IMR-90 (cell line): ENCODE results near the gene GJA4. TPM values are rescaled to one million over a fixed set of nuclear protein-coding genes. Genes with fewer than 3 reads are reported as not detected.
A peak's percentile ranks its signal among the peaks of the same experiment; 100 is the strongest.

ENCODE experiments used
- ATAC-seq: fragments of 200-7000 bp; cut with Tn5 transposase; 2 replicates; pipeline ENCODE4 v1.9.1; 2020; ENCODE audit warnings: low read depth, mild to moderate bottlenecking, moderate library complexity
- BruUV-seq: library from RNA; stranded (reverse); fragments of 400-500 nt; replicated peaks from 2 replicates; lab custom pipeline; 2021; lab: Mats Ljungman, UMichigan
- CTCF ChIA-PET: fragments of 300-600 bp; formaldehyde crosslinking; extraction: SDS; loops from one replicate; lab custom pipeline; 2021; ENCODE audit warnings: antibody characterized with exemption; lab: Yijun Ruan, JAX
- POLR2A ChIA-PET: fragments of 300-600 bp; sonication (Branson Sonifier 250); formaldehyde crosslinking; loops from one replicate; lab custom pipeline; 2022; ENCODE audit warnings: antibody characterized with exemption; ENCODE audit not compliant: unreplicated experiment; lab: Charles Lee
- DNase-seq: peaks from one replicate; pipeline ENCODE4 v3.0.0; 2013
- H2AFZ ChIP-seq: replicated peaks from 2 replicates; pipeline ENCODE3; 2013; ENCODE audit warnings: low read length, mild to moderate bottlenecking; ENCODE audit not compliant: poor library complexity
- H2AK5ac ChIP-seq: 2 replicates; pipeline ENCODE4 v1.6.1; 2013; ENCODE audit warnings: low read depth, low read length, inconsistent platforms
- H2AK9ac ChIP-seq: replicated peaks from 2 replicates; pipeline ENCODE3; 2013; ENCODE audit warnings: mild to moderate bottlenecking, low read depth, low read length, moderate library complexity; ENCODE audit not compliant: poor library complexity
- H2BK120ac ChIP-seq: 2 replicates; pipeline ENCODE4 v1.6.1; 2013; ENCODE audit warnings: low read depth, low read length, inconsistent platforms
- H2BK15ac ChIP-seq: 3 replicates; pipeline ENCODE4 v1.6.1; 2013; ENCODE audit warnings: low read depth, low read length, inconsistent platforms
- H2BK20ac ChIP-seq: 2 replicates; pipeline ENCODE4 v1.6.1; 2013; ENCODE audit warnings: low read depth, mild to moderate bottlenecking, inconsistent platforms, low read length, moderate library complexity
- H2BK5ac ChIP-seq: 2 replicates; pipeline ENCODE4 v1.6.1; 2013; ENCODE audit warnings: mild to moderate bottlenecking, low read depth, low read length, inconsistent platforms; ENCODE audit not compliant: poor library complexity, severe bottlenecking
- H3K14ac ChIP-seq: replicated peaks from 2 replicates; pipeline ENCODE4 v1.6.1; 2013; ENCODE audit warnings: low read depth, low read length, inconsistent platforms
- H3K18ac ChIP-seq: 2 replicates; pipeline ENCODE4 v1.6.1; 2013; ENCODE audit warnings: low read depth, low read length, control low read depth
- H3K23ac ChIP-seq: 2 replicates; pipeline ENCODE4 v1.6.1; 2013; ENCODE audit warnings: low read depth, low read length, inconsistent platforms
- H3K27ac ChIP-seq: 2 replicates; pipeline ENCODE4 v1.5.1; 2013; ENCODE audit warnings: mild to moderate bottlenecking, control low read depth, low read length; ENCODE audit not compliant: insufficient read depth
- H3K27me3 ChIP-seq: 2 replicates; pipeline ENCODE4 v1.6.1; 2013; ENCODE audit warnings: low read length; ENCODE audit not compliant: control insufficient read depth, insufficient read depth
- H3K36me3 ChIP-seq: 2 replicates; pipeline ENCODE4 v1.6.1; 2013; ENCODE audit warnings: low read length, mixed read lengths; ENCODE audit not compliant: control insufficient read depth, insufficient read depth
- H3K4ac ChIP-seq: 2 replicates; pipeline ENCODE4 v1.6.1; 2013; ENCODE audit warnings: low read depth, low read length, inconsistent platforms
- H3K4me1 ChIP-seq: 2 replicates; pipeline ENCODE4 v1.6.1; 2013; ENCODE audit warnings: low read length, mixed read lengths; ENCODE audit not compliant: control insufficient read depth, insufficient read depth
- H3K4me2 ChIP-seq: 2 replicates; pipeline ENCODE4 v1.6.1; 2013; ENCODE audit warnings: low read depth, mild to moderate bottlenecking, control low read depth, low read length, moderate library complexity
- H3K4me3 ChIP-seq: 2 replicates; pipeline ENCODE4 v1.5.1; 2013; ENCODE audit warnings: low read depth, mild to moderate bottlenecking, control low read depth, low read length, moderate library complexity; ENCODE audit not compliant: insufficient read depth
- H3K56ac ChIP-seq: 2 replicates; pipeline ENCODE4 v1.6.1; 2013; ENCODE audit warnings: low read length, inconsistent platforms; ENCODE audit not compliant: insufficient read depth; ENCODE audit errors: extremely low read depth
- H3K79me1 ChIP-seq, 2 experiments: 2 replicates each; pipeline ENCODE4 v1.6.1; 2013; ENCODE audit warnings: low read length in 2 of 2, inconsistent platforms in 1 of 2, low read depth in 1 of 2
- H3K9ac ChIP-seq: 2 replicates; pipeline ENCODE4 v1.6.1; 2013; ENCODE audit warnings: low read depth, low read length, control low read depth
- H3K9me1 ChIP-seq: 2 replicates; pipeline ENCODE4 v1.6.1; 2013; ENCODE audit warnings: low read length, inconsistent platforms; ENCODE audit not compliant: insufficient read depth
- H3K9me3 ChIP-seq: 2 replicates; pipeline ENCODE4 v1.6.1; 2013; ENCODE audit warnings: low read length; ENCODE audit not compliant: control insufficient read depth, insufficient read depth
- H4K20me1 ChIP-seq: 2 replicates; pipeline ENCODE4 v1.6.1; 2013; ENCODE audit warnings: low read length, inconsistent platforms; ENCODE audit not compliant: insufficient read depth
- H4K5ac ChIP-seq: 2 replicates; pipeline ENCODE4 v1.6.1; 2013; ENCODE audit warnings: mild to moderate bottlenecking, low read depth, low read length, control low read depth
- H4K8ac ChIP-seq, 2 experiments: 2 replicates each; pipeline ENCODE4 v1.6.1; 2013; ENCODE audit warnings: low read depth in 2 of 2, low read length in 2 of 2, control low read depth in 1 of 2, inconsistent platforms in 1 of 2
- H4K91ac ChIP-seq: 2 replicates; pipeline ENCODE4 v1.6.1; 2013; ENCODE audit warnings: low read depth, low read length, inconsistent platforms; ENCODE audit not compliant: insufficient read depth
- BHLHE40 ChIP-seq: fragments of 150-350 bp; IDR thresholded peaks from 2 replicates; pipeline ENCODE4 v1.6.1; 2016; ENCODE audit warnings: mild to moderate bottlenecking, low read depth, low read length
- FOS ChIP-seq: fragments of 150-350 bp; IDR thresholded peaks from 2 replicates; pipeline ENCODE4 v1.6.1; 2016; ENCODE audit warnings: low read depth, low read length
- MAZ ChIP-seq: IDR thresholded peaks from 2 replicates; pipeline ENCODE4 v1.6.1; 2012; ENCODE audit warnings: low read depth, mild to moderate bottlenecking, low read length, improper control_type of control experiment, moderate library complexity, borderline replicate concordance
- MXI1 ChIP-seq: IDR thresholded peaks from 2 replicates; pipeline ENCODE4 v1.6.1; 2012; ENCODE audit warnings: low read depth, mild to moderate bottlenecking, low read length, moderate library complexity, borderline replicate concordance
- NFE2L2 ChIP-seq: fragments of 150-350 bp; IDR thresholded peaks from 2 replicates; pipeline ENCODE4 v1.6.1; 2016; ENCODE audit warnings: low read depth, mild to moderate bottlenecking, low read length
- RAD21 ChIP-seq: IDR thresholded peaks from 2 replicates; pipeline ENCODE4 v1.6.1; 2012; ENCODE audit warnings: low read length, improper control_type of control experiment
- RCOR1 ChIP-seq: IDR thresholded peaks from 2 replicates; pipeline ENCODE4 v1.6.1; 2012; ENCODE audit warnings: mild to moderate bottlenecking, low read length, improper control_type of control experiment; ENCODE audit not compliant: insufficient replicate concordance
- SMC3 ChIP-seq: fragments of 150-350 bp; IDR thresholded peaks from 2 replicates; pipeline ENCODE4 v1.6.1; 2016; ENCODE audit warnings: low read depth, mild to moderate bottlenecking, antibody characterized with exemption, low read length, moderate library complexity
- USF2 ChIP-seq: fragments of 150-350 bp; IDR thresholded peaks from 2 replicates; pipeline ENCODE4 v1.6.1; 2017; ENCODE audit warnings: mild to moderate bottlenecking, antibody characterized with exemption, low read length, low read depth
- whole genome bisulfite sequencing, 2 experiments: methylation state at CpG; one replicate each; pipeline versions ENCODE4 v1.1.5 to v1.1.7; 2013; ENCODE audit warnings: missing lambda C conversion rate in 2 of 2; ENCODE audit not compliant: insufficient read length in 1 of 2; ENCODE audit errors: extremely low coverage in 2 of 2; 5-methylcytosine and 5-hydroxymethylcytosine counted together
- dilution Hi-C: fragments of 300-500 bp; cut with HindIII; formaldehyde crosslinking; loops from one replicate; pipeline ENCODE4 v1.14.3; 2018; ENCODE audit warnings: low sequenced_read_pairs; ENCODE audit not compliant: unreplicated experiment
- in situ Hi-C: fragments of 300-500 bp; cut with MboI; formaldehyde crosslinking; loops from 3 replicates; pipeline ENCODE4 v1.14.3; 2019; ENCODE audit warnings: low sequenced_read_pairs, inconsistent platforms, mixed read lengths
- intact Hi-C: fragments of 100-400 bp; cut with micrococcal nuclease; formaldehyde crosslinking; loops from 2 replicates; pipeline ENCODE4 v1.10.0; 2022
- polyA plus RNA-seq, 3 experiments: library from polyadenylated mRNA; depleted of rRNA; stranded (reverse); fragments of >200 nt; gene quantifications; 2 replicates each; pipeline ENCODE4 v1.2.3, GENCODE V29; 2012; ENCODE audit warnings: low replicate concordance in 1 of 3
- total RNA-seq: library from RNA; depleted of rRNA; stranded (reverse); fragments of >200 nt; gene quantifications from 2 replicates; pipeline ENCODE4 v1.2.3, GENCODE V29; 2012

The GJA4 gene
- total and polyA plus RNA-seq, 2 of the 4 experiments (the other 2 are of a cell fraction), result not detected

GRCh38 chr1:34754964-34755637, 37.7 kb upstream of the GJA4 start, which contains the start of gene GJB5:
TSS of gene GJB5 (plus strand) at chr1:34755047. CDS start at chr1:34757331, 2,284 bp downstream.
- no peak within 1 kb of the TSS for H3K4ac ChIP-seq
- no peaks in the 10 kb centered on the region for H3K79me1 ChIP-seq
- H3K4me1 ChIP-seq, result no peaks in the 10 kb centered on the region
- H3K4me3 ChIP-seq, result no peak within 1 kb of the TSS
- no peak within 1 kb of the TSS for H4K5ac ChIP-seq
- WGBS, 2 experiments, result no CpG with 5 or more reads among the region's 13 CpGs
- H3K18ac ChIP-seq, result no peak within 1 kb of the TSS
- POLR2A ChIA-PET, result no interaction called here
- no peak within 1 kb of the TSS for H3K14ac ChIP-seq
- H4K8ac ChIP-seq, result no peak within 1 kb of the TSS
- H3K9me1 ChIP-seq, result no peaks in the 10 kb centered on the region
- dilution Hi-C loops (no loop called here), intact Hi-C loops (no loop called here), in situ Hi-C loops (no loop called here)
- peak within 1 kb of the TSS; percentile 49 for H2AFZ ChIP-seq
- H3K9ac ChIP-seq, result no peak within 1 kb of the TSS
- H4K91ac ChIP-seq, result no peak within 1 kb of the TSS
- no peak within 1 kb of the TSS for H2BK15ac ChIP-seq
- no peak within 1 kb of the TSS for H2BK20ac ChIP-seq
- BruUV-seq, result no TSS peak
- no peak within 1 kb of the TSS for H2AK9ac ChIP-seq
- H3K4me2 ChIP-seq, result no peak within 1 kb of the TSS
- H4K20me1 ChIP-seq, result no peaks in the 10 kb centered on the region
- ATAC-seq, result peak; percentile 49
- no peaks in the 10 kb centered on the region; the same call in 1 of the 2 replicates for H3K27me3 ChIP-seq
- no peaks in the 10 kb centered on the region for H3K9me3 ChIP-seq
- no peak within 1 kb of the TSS for H3K27ac ChIP-seq
- no peak within 1 kb of the TSS for H3K23ac ChIP-seq
- H3K36me3 ChIP-seq, result no peaks in the 10 kb centered on the region
- TF ChIP-seq NFE2L2, result no peak
- no peak for TF ChIP-seq BHLHE40
- TF ChIP-seq MXI1, result no peak
- no peak for TF ChIP-seq USF2
- no peak for TF ChIP-seq SMC3
- TF ChIP-seq FOS, result no peak
- no peak for TF ChIP-seq MAZ
- no peak for TF ChIP-seq RAD21
- TF ChIP-seq RCOR1, result no peak
- no peak within 1 kb of the TSS for H2BK120ac ChIP-seq
- no peak within 1 kb of the TSS for H2AK5ac ChIP-seq
- no peak within 1 kb of the TSS for H2BK5ac ChIP-seq
- DNase-seq, result no peak
- H3K56ac ChIP-seq, result no peak within 1 kb of the TSS
- CTCF ChIA-PET, result interaction anchor here (1.3 kb wide), 1 partner anchor 12 kb away, joined by 3 read pairs; no protein-coding TSS in a partner anchor
